Measurements from ENCODE around the gene CACNB4.

- no peak for TF ChIP-seq CTCF (conservative IDR thresholded peaks at IDR 0.05; ENCODE audit: low read length)
- no peak for TF ChIP-seq EZH2phosphoT487 (IDR thresholded peaks at IDR 0.05; ENCODE audit: borderline replicate concordance)
Observed at GRCh38 chr2:151918308-151918707, 180.5 kb downstream of the CACNB4 start.

Measured in Loucy (cell line).